ENCODE data around the gene LSM14A.

Gene LSM14A

DNA sequence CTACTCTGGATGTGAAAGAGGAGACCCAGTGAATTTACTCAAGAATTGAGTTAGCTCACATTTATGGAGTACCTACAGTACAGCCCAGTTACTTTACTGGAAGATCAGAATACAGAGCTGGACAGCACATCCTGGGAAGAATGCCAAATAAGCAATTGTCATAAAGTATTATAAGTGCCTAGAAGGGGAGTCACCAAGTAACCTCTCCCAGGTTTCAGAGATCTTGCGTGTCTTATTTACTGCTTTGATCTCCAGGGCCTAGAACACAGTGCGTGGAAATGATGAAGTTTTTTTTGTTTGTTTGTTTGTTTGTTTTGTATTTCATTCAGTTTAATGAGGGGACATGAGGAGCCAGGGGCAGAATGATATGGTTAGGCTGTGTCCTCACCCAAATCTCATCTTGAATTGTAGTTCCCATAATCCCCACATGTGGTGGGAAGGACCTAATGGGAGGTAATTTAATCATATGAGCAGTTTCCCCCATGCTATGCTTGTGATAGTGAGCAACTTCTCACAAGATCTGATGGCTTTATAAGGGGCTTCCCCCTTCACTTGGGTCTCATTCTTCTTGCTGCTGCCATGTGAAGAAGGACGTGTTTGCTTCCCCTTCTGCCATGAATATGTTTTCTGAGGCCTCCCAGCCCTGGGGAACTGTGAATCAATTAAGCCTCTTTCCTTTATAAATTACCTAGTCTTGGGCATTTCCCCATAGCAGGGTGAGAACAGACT is 87.2 kb downstream of the LSM14A start:
- no peak for DNase-seq

DNA sequence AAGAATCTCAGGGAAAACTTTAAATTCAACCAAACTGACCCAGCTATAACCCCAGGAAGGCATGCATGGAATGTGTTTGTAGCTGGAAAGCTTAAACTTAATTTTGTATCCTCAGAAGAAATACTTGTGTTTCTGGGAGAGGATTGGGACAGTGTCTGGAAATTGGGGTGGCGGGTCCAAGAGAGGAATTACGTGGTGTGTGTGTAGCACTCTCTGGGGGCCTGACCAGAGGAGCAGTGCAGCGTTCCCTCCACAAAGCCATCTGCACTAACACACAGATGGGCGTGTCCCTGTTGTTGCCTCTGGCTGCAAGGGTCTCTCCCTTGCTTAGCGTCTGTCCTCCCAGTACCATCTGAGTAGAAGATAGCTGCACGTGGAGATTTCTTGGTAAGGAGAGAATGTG is 88.5 kb downstream of the LSM14A start:
- no peak for DNase-seq

- no peak for DNase-seq
Observed at GRCh38 chr19:34261334-34262109, 89.2 kb downstream of the LSM14A start.

GRCh38 chr19:34263745-34264237 is 91.5 kb downstream of the LSM14A start:
- DNase-seq, result no peak

DNA sequence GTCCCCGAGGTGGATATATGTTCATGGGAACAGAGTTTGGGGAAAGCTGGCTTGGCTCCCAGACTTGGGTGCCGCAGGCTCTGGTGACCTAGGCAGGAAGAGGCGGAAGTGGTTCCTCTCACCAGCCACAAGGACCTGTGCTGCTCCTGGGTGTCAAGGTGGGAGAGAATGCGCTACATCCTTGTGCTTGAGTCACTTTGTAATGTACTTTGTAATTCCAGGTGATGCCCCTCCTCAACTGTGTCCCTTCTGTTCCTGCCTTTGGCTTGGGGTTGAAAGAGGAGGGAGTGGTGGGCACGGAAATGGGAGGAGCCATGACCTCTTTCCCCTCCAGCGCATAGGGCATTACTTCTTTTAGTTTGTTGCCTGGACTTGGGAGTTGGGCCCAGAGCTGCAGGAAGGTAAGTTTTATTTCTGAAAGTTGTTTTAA is 92.9 kb downstream of the LSM14A start:
- no peak for DNase-seq

- DNase-seq, result no peak
Observed at GRCh38 chr19:34269081-34269480, 96.8 kb downstream of the LSM14A start.

- DNase-seq, result no peak
Observed at GRCh38 chr19:34269489-34269888, 97.2 kb downstream of the LSM14A start.

- DNase-seq, result peak; percentile 50
Observed at GRCh38 chr19:34269968-34270621, 97.8 kb downstream of the LSM14A start.

DNA sequence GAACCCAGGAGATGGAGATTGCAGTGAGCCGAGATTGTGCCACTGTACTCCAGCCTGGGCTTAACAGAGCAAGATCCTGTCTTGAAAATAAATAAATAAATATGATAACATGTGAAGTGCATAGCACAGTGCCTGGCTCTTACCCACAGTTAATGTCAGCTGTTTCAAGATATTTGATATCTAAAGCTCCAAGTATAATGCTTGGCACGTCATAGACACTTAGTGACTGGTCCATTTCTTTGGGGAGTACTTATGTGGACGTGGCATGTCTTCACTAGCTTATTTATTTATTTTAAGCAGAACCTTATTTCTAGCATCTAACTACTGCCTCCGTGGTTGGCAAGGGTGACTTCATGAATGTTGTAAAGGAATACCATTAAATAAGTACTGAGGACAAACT is 100.8 kb downstream of the LSM14A start:
- DNase-seq, result no peak

GRCh38 chr19:34274284-34274826 is 102.1 kb downstream of the LSM14A start:
- DNase-seq, result no peak

DNA sequence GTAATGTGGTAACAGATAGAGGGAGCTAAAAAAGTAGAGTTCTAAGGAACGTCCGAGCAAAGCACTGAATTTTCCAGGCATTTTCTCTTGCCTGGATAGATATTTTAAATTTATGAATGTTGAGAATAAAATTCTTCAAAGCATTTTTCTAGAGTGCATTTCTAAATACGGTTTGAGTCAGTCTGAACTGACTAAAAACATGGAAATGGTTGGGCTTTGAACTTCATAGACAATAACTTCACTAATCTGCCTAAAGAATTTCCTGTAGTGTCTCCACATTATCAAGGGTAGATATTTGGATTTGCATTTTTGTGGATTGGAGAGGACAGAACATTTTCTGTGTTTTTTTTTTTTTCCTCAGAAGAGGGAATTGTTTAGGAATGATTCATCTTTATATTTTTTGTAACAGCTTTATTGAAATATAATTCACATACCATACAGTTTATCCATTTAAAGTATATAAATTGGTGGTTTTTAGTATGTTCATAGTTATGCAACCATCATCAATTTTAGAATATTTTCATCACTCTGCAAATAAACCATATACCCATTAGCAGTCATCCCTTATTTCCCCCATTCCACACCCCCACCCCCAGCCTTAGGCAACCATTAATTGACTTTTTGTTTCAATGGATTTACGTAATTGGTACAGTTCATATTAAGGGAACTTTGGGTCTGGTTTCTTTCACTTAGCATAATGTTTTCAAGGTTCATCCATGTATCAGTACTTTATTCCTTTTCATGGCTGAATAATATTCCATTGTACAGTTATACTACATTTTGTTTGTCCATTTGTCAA is 102.7 kb downstream of the LSM14A start:
- DNase-seq, result no peak

DNA sequence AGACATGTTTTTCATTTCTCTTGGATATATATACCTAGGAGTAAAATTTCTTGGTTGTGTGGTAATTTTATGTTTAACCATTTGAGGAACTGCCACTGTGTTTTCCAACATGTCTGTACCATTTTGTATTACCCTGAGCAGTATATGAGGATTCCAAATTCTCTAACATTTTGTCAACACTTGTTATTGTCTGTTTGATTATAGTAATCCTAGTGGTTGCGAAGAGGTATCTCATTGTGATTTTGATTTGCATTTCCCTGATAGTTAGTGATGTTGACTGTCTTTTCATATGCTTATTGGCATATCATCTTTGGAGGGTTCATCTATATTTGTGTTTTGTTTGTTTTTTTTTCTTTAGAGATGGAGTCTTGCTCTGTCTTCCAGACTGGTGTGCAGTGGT is 103.4 kb downstream of the LSM14A start:
- no peak for DNase-seq

DNA sequence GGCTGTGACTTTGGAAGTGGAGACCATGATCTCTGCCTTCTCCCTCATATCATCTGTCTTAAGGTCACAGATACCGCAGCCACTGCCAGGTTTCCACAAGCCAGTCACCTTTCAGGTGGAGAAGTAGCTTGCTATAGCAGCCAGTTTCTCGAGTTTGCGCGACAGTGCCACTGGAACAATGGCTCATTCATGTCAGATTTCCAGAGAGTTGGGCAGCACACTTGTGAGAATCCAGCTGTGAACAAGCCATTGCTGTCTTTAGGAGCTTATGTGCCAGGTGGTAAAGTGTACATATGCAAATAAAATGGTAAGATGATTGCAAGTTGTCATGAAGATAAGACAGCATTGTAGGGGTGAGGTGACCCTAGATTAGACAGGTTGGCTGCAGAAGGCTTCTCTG is 104.3 kb downstream of the LSM14A start:
- no peak for DNase-seq

GRCh38 chr19:34277244-34277643 is 104.9 kb downstream of the LSM14A start:
- DNase-seq, result no peak

DNA sequence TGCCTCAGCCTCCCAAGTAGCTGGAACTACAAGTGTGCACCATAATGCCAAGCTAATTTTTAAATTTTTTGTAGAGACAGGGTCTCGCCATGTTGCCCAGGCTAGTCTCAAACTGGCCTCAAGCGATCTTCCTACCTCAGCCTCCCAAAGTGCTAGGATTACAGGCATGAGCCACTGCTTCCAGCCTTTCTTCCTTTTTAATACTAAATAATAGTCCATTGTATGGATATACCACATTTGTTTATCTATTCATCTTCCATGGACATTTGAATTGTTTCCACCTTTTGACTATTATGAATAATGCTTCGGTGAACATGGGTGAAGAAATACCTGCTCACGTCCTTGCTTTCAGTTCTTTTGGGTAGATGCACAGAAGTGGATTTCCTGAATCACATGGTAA is 106.5 kb downstream of the LSM14A start:
- DNase-seq, result no peak

All from effector CD8-positive, alpha-beta T cell (primary cell).